H9 (cell line): ENCODE measurements around the gene TBX15. TPM values are rescaled to one million over a fixed set of nuclear protein-coding genes. Genes with fewer than 3 reads are reported as not detected.

Experiments
- DNase-seq: peaks from one replicate; pipeline ENCODE4 v3.0.0-alpha.2; 2017
- H2AFZ ChIP-seq: one replicate; pipeline ENCODE4 v1.6.1; 2013; ENCODE audit warnings: mild to moderate bottlenecking, low read length, control low read depth, moderate library complexity
- H2AK5ac ChIP-seq: 2 replicates; pipeline ENCODE4 v1.6.1; 2013; ENCODE audit warnings: low read length, control low read depth, mixed read lengths; ENCODE audit not compliant: insufficient read length
- H2BK120ac ChIP-seq: one replicate; pipeline ENCODE4 v1.6.1; 2013; ENCODE audit warnings: low read depth, mild to moderate bottlenecking, low read length, control low read depth, inconsistent platforms; ENCODE audit not compliant: poor library complexity, severe bottlenecking
- H2BK12ac ChIP-seq: 2 replicates; pipeline ENCODE4 v1.6.1; 2013; ENCODE audit warnings: low read length, control low read depth, mixed read lengths, low read depth; ENCODE audit not compliant: insufficient read length
- H2BK15ac ChIP-seq: 2 replicates; pipeline ENCODE4 v1.6.1; 2013; ENCODE audit warnings: low read depth, low read length, control low read depth
- H2BK20ac ChIP-seq: one replicate; pipeline ENCODE4 v1.6.1; 2013; ENCODE audit warnings: low read depth, mild to moderate bottlenecking, low read length, control low read depth, inconsistent platforms; ENCODE audit not compliant: poor library complexity, severe bottlenecking
- H2BK5ac ChIP-seq: 2 replicates; pipeline ENCODE4 v1.6.1; 2013; ENCODE audit warnings: low read length, control low read depth, mixed read lengths; ENCODE audit not compliant: insufficient read length
- H3K14ac ChIP-seq: 2 replicates; pipeline ENCODE4 v1.6.1; 2013; ENCODE audit warnings: low read length, control low read depth; ENCODE audit not compliant: insufficient read depth
- H3K18ac ChIP-seq: 2 replicates; pipeline ENCODE4 v1.6.1; 2013; ENCODE audit warnings: low read depth, mild to moderate bottlenecking, mixed read lengths, low read length, control low read depth; ENCODE audit not compliant: insufficient read length
- H3K23ac ChIP-seq: 2 replicates; pipeline ENCODE4 v1.6.1; 2013; ENCODE audit warnings: low read length, control low read depth, mixed read lengths, low read depth; ENCODE audit not compliant: insufficient read length
- H3K23me2 ChIP-seq: 2 replicates; pipeline ENCODE4 v1.6.1; 2013; ENCODE audit warnings: low read depth, mild to moderate bottlenecking, mixed read lengths, low read length, control low read depth; ENCODE audit not compliant: insufficient read length, poor library complexity, severe bottlenecking
- H3K27ac ChIP-seq: 2 replicates; pipeline ENCODE4 v1.5.1; 2013; ENCODE audit warnings: low read length, control low read depth, mixed read lengths, low read depth; ENCODE audit not compliant: insufficient read length
- H3K27me3 ChIP-seq: 2 replicates; pipeline ENCODE4 v1.6.1; 2013; ENCODE audit warnings: low read length, control low read depth, inconsistent platforms; ENCODE audit not compliant: insufficient read depth
- H3K4ac ChIP-seq: 2 replicates; pipeline ENCODE4 v1.6.1; 2013; ENCODE audit warnings: low read depth, mild to moderate bottlenecking, control low read depth, inconsistent platforms, low read length, moderate library complexity
- H3K4me1 ChIP-seq: 2 replicates; pipeline ENCODE4 v1.6.1; 2013; ENCODE audit warnings: low read length, control low read depth, inconsistent platforms; ENCODE audit not compliant: insufficient read depth
- H3K4me2 ChIP-seq: 2 replicates; pipeline ENCODE4 v1.6.1; 2013; ENCODE audit warnings: low read length, control low read depth, mixed read lengths; ENCODE audit not compliant: insufficient read length, insufficient read depth
- H3K56ac ChIP-seq: 2 replicates; pipeline ENCODE4 v1.6.1; 2013; ENCODE audit warnings: low read depth, mild to moderate bottlenecking, mixed read lengths, low read length, control low read depth; ENCODE audit not compliant: insufficient read length
- H3K79me1 ChIP-seq: 2 replicates; pipeline ENCODE4 v1.6.1; 2013; ENCODE audit warnings: low read depth, mild to moderate bottlenecking, moderate library complexity, low read length, control low read depth, inconsistent platforms; ENCODE audit not compliant: insufficient read depth, poor library complexity, severe bottlenecking
- H3K79me2 ChIP-seq: 2 replicates; pipeline ENCODE4 v1.6.1; 2013; ENCODE audit warnings: low read length, control low read depth, inconsistent platforms; ENCODE audit not compliant: insufficient read depth
- H3K9ac ChIP-seq: 2 replicates; pipeline ENCODE4 v1.6.1; 2013; ENCODE audit warnings: low read length, control low read depth, mixed read lengths; ENCODE audit not compliant: insufficient read length; ENCODE audit errors: extremely low read depth
- H3K9me3 ChIP-seq: one replicate; pipeline ENCODE4 v1.6.1; 2013; ENCODE audit warnings: low read depth, low read length, inconsistent platforms; ENCODE audit not compliant: control insufficient read depth
- H3T11ph ChIP-seq: one replicate; pipeline ENCODE4 v1.6.1; 2013; ENCODE audit warnings: mild to moderate bottlenecking, low read length, control low read depth, inconsistent platforms
- H4K20me1 ChIP-seq: one replicate; pipeline ENCODE4 v1.6.1; 2013; ENCODE audit not compliant: control insufficient read depth, insufficient read length, insufficient read depth
- H4K5ac ChIP-seq: 2 replicates; pipeline ENCODE4 v1.6.1; 2013; ENCODE audit warnings: low read depth, mild to moderate bottlenecking, mixed read lengths, low read length, control low read depth; ENCODE audit not compliant: insufficient read length
- H4K8ac ChIP-seq: replicated peaks from 2 replicates; pipeline ENCODE4 v1.6.1; 2013; ENCODE audit warnings: low read length, control low read depth, mixed read lengths, low read depth; ENCODE audit not compliant: insufficient read length
- H4K91ac ChIP-seq: 2 replicates; pipeline ENCODE4 v1.6.1; 2013; ENCODE audit warnings: low read depth, mild to moderate bottlenecking, moderate library complexity, mixed read lengths, low read length, control low read depth; ENCODE audit not compliant: insufficient read length
- H3K27ac Mint-ChIP-seq, 3 experiments: 2 replicates in 2 of 3; 3 replicates in 1 of 3; pipeline ENCODE4 v1.8.0; 2020 to 2021; ENCODE audit warnings: mixed read lengths in 3 of 3, mild to moderate bottlenecking in 1 of 3, moderate library complexity in 1 of 3
- H3K27me3 Mint-ChIP-seq: 2 replicates; pipeline ENCODE4 v1.8.0; 2021; ENCODE audit warnings: low read depth, mild to moderate bottlenecking, moderate library complexity, mixed read lengths
- H3K36me3 Mint-ChIP-seq, 3 experiments: 2 replicates in 2 of 3; 3 replicates in 1 of 3; pipeline ENCODE4 v1.8.0; 2020 to 2021; ENCODE audit warnings: low read depth in 3 of 3, mixed read lengths in 3 of 3; ENCODE audit not compliant: insufficient read depth in 1 of 3
- H3K4me1 Mint-ChIP-seq, 2 experiments: 2 replicates each; pipeline ENCODE4 v1.8.0; 2020; ENCODE audit warnings: mixed read lengths in 2 of 2
- H3K4me3 Mint-ChIP-seq, 2 experiments: 2 replicates in 1 of 2; 3 replicates in 1 of 2; pipeline ENCODE4 v1.8.0; 2020 to 2021; ENCODE audit warnings: mild to moderate bottlenecking in 2 of 2, mixed read lengths in 2 of 2, moderate library complexity in 1 of 2
- H3K9me3 Mint-ChIP-seq, 2 experiments: 2 replicates in 1 of 2; 3 replicates in 1 of 2; pipeline ENCODE4 v1.8.0; 2020; ENCODE audit warnings: mild to moderate bottlenecking in 2 of 2, mixed read lengths in 2 of 2, moderate library complexity in 1 of 2
- CTCF ChIP-seq: fragments of 200-600 bp; sonication (generic); conservative IDR thresholded peaks from 3 replicates; pipeline ENCODE4 v1.8.0; 2021; ENCODE audit warnings: antibody characterized with exemption, mild to moderate bottlenecking
- WGBS: extraction: QIAGEN DNeasy Blood & Tissue Kit; methylation state at CpG from one replicate; pipeline ENCODE4 v1.1.7; 2013; ENCODE audit warnings: missing lambda C conversion rate, low lambda C conversion rate, mixed read lengths; ENCODE audit not compliant: insufficient read length; ENCODE audit errors: extremely low coverage; 5-methylcytosine and 5-hydroxymethylcytosine counted together
- total RNA-seq: library from RNA; stranded (reverse); gene quantifications from 2 replicates; pipeline ENCODE4 v1.2.1, GENCODE V29; 2021

Gene TBX15
- total RNA-seq, 1 experiment from 2014 or later: 0.07 TPM

- Histone ChIP-seq H2AFZ (no peak overlapping the region), H3K14ac (no peak overlapping the region), H3K27ac (no peak overlapping the region), H2BK12ac (no peak overlapping the region), H3K56ac (no peak overlapping the region), H3K4ac (no peak overlapping the region), H4K8ac (no peak overlapping the region), H3K79me2 (no peaks in the 10 kb centered on the region), H3K9me3 (no peaks in the 10 kb centered on the region), H3K79me1 (no peaks in the 10 kb centered on the region), H3K18ac (no peak overlapping the region), H2BK20ac (no peak overlapping the region), H4K91ac (no peak overlapping the region), H3T11ph (no peak overlapping the region), H3K4me2 (no peak overlapping the region), H3K23ac (no peak overlapping the region), H4K20me1 (no peaks in the 10 kb centered on the region), H2BK120ac (no peak overlapping the region), H3K27me3 (no peaks in the 10 kb centered on the region), H3K9ac (no peak overlapping the region), H3K23me2 (no peaks in the 10 kb centered on the region), H3K4me1 (no peaks in the 10 kb centered on the region), H2BK15ac (no peak overlapping the region), H2BK5ac (no peak overlapping the region), H2AK5ac (no peak overlapping the region), H4K5ac (no peak overlapping the region)
- DNase-seq: no peak
- TF ChIP-seq CTCF: no peak
- no peaks in the 10 kb centered on the region; the same call in none of the 2 replicates for H3K27me3 Mint-ChIP-seq
- H3K36me3 Mint-ChIP-seq: no peaks in the 10 kb centered on the region
- no peak overlapping the region for H3K27ac Mint-ChIP-seq
- no peaks in the 10 kb centered on the region; a peak in 1 of 5 replicates for H3K9me3 Mint-ChIP-seq
- WGBS: no CpG with 5 or more reads among the region's 2 CpGs
- H3K4me1 Mint-ChIP-seq: no peaks in the 10 kb centered on the region
- H3K4me3 Mint-ChIP-seq: no peak overlapping the region
Measured at GRCh38 chr1:118862755-118863154, 125.4 kb downstream of the TBX15 start.
